ENCODE data around the gene PSMG2. TPM values are rescaled to one million over a fixed set of nuclear protein-coding genes. Genes with fewer than 3 reads are reported as not detected.

Gene PSMG2
- total RNA-seq, 1 donor, result 126 TPM

DNA sequence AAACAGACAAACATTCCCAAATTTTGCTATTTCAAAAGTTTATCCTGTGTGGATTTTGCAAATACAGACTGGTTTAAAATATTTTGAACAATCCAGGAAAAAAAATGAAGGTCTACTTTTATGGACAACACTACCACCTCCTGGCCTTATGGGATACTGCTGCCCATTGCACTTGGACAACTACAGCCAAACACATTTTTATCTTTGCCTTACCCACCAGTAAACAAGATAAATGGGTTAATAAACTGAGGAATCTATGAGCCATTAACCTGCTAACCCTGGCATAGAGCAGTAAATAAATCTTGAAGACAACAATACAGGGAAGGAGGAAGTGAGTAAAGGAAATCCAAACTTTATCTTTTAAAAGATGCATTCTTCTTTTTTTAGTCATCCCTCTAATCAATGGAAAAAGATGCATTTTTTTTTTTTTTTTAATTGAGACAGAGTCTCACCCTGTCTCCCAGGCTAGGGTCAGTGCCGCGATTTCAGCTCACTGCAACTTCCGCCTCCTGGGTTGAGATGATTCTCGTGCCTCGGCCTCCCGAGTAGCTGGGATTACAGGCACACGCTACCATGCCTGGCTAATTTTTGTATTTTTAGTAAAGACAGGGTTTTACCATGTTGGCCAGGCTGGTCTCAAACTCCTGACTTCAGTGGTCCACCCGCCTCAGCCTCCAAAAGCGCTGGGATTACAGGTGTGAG lies 42.8 kb upstream of the PSMG2 start:
- DNase-seq (ENCODE audit: low read depth), result peak; percentile 83
- no peak overlapping the region for H3K4me3 ChIP-seq (ENCODE audit: low read depth, low read length)
- TF ChIP-seq, protein P1, sequence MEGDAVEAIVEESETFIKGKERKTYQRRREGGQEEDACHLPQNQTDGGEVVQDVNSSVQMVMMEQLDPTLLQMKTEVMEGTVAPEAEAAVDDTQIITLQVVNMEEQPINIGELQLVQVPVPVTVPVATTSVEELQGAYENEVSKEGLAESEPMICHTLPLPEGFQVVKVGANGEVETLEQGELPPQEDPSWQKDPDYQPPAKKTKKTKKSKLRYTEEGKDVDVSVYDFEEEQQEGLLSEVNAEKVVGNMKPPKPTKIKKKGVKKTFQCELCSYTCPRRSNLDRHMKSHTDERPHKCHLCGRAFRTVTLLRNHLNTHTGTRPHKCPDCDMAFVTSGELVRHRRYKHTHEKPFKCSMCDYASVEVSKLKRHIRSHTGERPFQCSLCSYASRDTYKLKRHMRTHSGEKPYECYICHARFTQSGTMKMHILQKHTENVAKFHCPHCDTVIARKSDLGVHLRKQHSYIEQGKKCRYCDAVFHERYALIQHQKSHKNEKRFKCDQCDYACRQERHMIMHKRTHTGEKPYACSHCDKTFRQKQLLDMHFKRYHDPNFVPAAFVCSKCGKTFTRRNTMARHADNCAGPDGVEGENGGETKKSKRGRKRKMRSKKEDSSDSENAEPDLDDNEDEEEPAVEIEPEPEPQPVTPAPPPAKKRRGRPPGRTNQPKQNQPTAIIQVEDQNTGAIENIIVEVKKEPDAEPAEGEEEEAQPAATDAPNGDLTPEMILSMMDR (IDR thresholded peaks at IDR 0.05; ENCODE audit: insufficient read depth, low read length), result peak; percentile 91

DNA sequence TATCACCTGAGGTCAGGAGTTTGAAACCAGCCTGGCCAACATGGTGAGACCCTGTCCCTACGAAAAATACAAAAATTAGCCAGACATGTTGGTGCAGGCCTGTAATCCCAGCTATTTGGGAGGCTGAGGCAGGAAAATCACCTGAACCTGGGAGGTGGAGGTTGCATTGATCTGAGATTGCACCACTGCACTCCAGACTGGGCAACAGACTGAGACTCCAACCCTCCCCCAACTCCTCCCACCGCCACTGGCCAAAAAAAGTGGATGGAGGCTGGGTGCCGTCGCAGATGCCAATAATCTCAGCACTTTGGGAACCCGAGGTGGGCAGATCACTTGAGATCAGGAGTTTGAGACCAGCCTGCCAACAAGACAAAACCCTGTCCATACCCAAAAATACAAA lies 34.8 kb upstream of the PSMG2 start:
- DNase-seq (ENCODE audit: low read depth), result no peak
- TF ChIP-seq, protein P1 (IDR thresholded peaks at IDR 0.05; ENCODE audit: insufficient read depth, low read length), result no peak
- no peak overlapping the region for H3K4me3 ChIP-seq (ENCODE audit: low read depth, low read length)

DNA sequence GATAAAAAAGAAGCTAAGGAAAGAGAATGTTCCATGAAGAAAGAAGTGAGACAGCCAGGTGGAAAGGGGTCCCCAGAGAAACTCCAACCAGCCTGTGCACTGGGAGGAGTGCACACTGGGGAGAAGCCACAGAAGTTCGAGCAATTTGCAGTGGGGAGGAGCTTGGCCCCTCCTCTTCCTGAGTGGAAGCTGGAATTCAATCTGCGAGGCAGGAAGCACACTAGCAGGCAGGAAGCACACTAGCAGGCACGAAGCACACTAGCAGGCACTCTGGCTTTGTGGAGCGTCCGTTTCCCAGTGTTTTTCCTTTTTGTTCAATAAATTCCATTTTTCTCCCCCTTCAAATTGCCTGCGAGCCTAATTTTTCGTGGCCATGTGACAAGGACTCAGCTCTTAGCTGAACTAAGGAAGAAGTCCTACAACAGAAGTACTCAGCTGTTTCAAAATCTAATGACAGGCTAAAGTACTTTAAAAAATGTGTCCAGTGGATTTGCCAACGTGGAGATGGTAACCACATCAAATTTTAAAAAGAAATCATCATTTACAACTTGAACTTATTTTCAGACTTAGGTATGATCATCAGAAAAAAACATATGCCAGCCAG lies 23.6 kb upstream of the PSMG2 start:
- TF ChIP-seq, protein P1 (IDR thresholded peaks at IDR 0.05; ENCODE audit: insufficient read depth, low read length), result no peak
- no peak overlapping the region for H3K4me3 ChIP-seq (ENCODE audit: low read depth, low read length)
- peak; percentile 57 for DNase-seq (ENCODE audit: low read depth)

DNA sequence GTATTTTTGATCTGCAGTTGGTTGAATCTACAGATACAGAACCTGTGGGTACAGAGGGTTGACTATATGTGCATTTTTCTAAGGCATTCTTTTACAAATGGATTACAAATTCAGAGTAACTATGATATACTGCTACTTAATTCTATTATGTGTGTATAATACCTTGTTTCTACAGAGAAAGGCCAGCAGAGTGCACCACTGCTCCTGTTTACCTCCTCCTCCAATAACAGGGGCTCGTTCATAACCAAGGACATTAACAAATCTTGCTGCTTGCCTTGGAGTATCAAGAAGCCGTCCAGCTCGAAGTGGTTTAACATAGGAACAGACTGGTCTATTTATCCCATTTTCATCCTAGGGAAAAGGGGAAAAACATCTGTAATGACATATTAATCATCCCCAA lies 16.7 kb upstream of the PSMG2 start:
- peak; percentile 22 for DNase-seq (ENCODE audit: low read depth)
- TF ChIP-seq, protein P1 (IDR thresholded peaks at IDR 0.05; ENCODE audit: insufficient read depth, low read length), result no peak
- H3K4me3 ChIP-seq (ENCODE audit: low read depth, low read length), result no peak overlapping the region

DNA sequence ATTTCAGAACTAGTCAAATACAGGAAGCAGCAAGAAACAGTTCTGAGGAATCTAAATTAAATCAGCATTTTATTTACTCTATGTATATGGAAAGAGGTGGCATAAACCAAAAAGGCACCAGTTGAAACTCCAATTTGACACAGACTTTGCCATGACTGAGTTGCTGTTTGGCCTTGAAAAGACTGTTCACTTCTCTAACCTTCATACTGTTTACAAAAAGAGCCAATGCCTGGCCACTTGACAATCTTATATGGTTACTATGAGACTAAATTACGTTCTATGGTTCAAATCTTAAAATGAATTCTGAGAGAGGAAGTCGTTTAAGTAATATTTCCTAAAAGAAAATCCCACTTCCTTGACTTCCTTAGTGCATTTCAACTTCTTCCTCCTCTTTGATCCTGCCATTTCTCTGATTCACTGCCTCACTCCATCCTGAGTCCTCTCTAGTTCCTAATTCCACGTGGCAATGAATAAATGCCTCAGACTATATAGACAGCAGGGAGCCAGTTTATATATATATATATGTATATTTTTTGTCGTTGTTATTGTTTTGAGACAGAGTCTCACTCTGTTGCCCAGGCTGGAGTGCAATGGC lies 13.5 kb upstream of the PSMG2 start:
- H3K4me3 ChIP-seq (ENCODE audit: low read depth, low read length), result no peak overlapping the region
- no peak for DNase-seq (ENCODE audit: low read depth)
- TF ChIP-seq, protein P1 (IDR thresholded peaks at IDR 0.05; ENCODE audit: insufficient read depth, low read length), result no peak

DNA sequence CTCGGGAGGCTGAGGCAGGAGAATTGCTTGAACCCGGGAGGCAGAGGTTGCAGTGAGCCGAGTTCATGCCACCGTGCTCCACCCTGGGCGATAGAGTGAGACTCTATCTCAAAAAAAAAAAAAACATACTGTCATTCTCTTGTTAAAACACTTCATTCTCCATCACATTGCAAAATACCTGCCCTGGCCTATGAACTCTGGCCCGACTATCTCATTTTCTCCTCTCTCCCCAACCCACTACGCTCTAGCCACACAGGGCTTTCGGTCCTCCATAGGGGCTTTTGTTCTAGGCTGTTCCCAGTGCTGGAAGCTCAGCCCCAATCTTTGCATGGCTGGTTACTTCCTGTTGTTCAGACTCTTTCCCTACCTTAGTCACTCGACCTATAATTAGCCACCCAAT lies 10.6 kb upstream of the PSMG2 start:
- no peak overlapping the region for H3K4me3 ChIP-seq (ENCODE audit: low read depth, low read length)
- TF ChIP-seq, protein P1 (IDR thresholded peaks at IDR 0.05; ENCODE audit: insufficient read depth, low read length), result no peak
- DNase-seq (ENCODE audit: low read depth), result no peak
